Activated CD8-positive, alpha-beta memory T cell treated with anti-CD3 and anti-CD28 coated beads, Interleukin-2, amount 10 ng/mL, durations not matched to agents 7 days and 5 days (primary cell): ENCODE measurements around the gene ERMAP. TPM values are rescaled to one million over a fixed set of nuclear protein-coding genes. Genes with fewer than 3 reads are reported as not detected.

Experiments
- total RNA-seq, 2 experiments: library from RNA; stranded (reverse); gene quantifications; one replicate each; pipeline ENCODE4 v1.2.3, GENCODE V29; 2021

The ERMAP gene
- total RNA-seq, 2 experiments from 2014 or later = 3.7 to 4.1 TPM

Other genes starting within 250 kb of the ERMAP start
- 100 to 1,000 TPM in 1 of 2 experiments, 10 to 100 TPM in 1; 93.7 to 104 TPM for gene PPIH, start 158.7 kb upstream of the ERMAP start, total RNA-seq
- gene YBX1, start 134.7 kb upstream of the ERMAP start, total RNA-seq = 100 to 1,000 TPM; 731 to 790 TPM
- not detected for gene CLDN19, start 76.9 kb upstream of the ERMAP start, total RNA-seq
- gene P3H1, start 50.1 kb upstream of the ERMAP start, total RNA-seq = 10 to 100 TPM; 48.1 to 54.0 TPM
- 10 to 100 TPM in 1 of 2 experiments, 1 to 10 TPM in 1; 4.6 to 10.3 TPM for gene C1orf50, start 49.9 kb upstream of the ERMAP start, total RNA-seq
- under 1 TPM in 1 of 2 experiments, not detected in 1; 0.12 TPM for gene TMEM269, start 32.1 kb upstream of the ERMAP start, total RNA-seq
- 10 to 100 TPM; 11.5 to 14.8 TPM for gene SVBP, start 275 bp downstream of the ERMAP start, total RNA-seq
- 10 to 100 TPM in 1 of 2 experiments, 1 to 10 TPM in 1; 9.8 to 13.9 TPM for gene ZNF691, start 29.5 kb downstream of the ERMAP start, total RNA-seq
- 100 to 1,000 TPM; 113 to 140 TPM for gene SLC2A1, start 141.7 kb downstream of the ERMAP start, total RNA-seq